ENCODE measurements around the gene MTUS2. TPM values are rescaled to one million over a fixed set of nuclear protein-coding genes. Genes with fewer than 3 reads are reported as not detected.

MTUS2 gene
- total RNA-seq, 6 donors from 2014 or later: 0.11 to 1.6 (median 0.20) TPM; not detected in 1

GRCh38 chr13:29118471-29118870 is 298.3 kb downstream of the MTUS2 start:
- no peak for TF ChIP-seq EP300 (IDR thresholded peaks at IDR 0.05)
- no peak for TF ChIP-seq POLR2AphosphoS5 (IDR thresholded peaks at IDR 0.05)
- TF ChIP-seq POLR2A (IDR thresholded peaks at IDR 0.05): no peak
- no peak for TF ChIP-seq CTCF (IDR thresholded peaks at IDR 0.05)
- H3K9me3 ChIP-seq: no peaks in the 10 kb centered on the region
- H3K27ac ChIP-seq: no peak overlapping the region
- no peak overlapping the region for H3K4me3 ChIP-seq
- WGBS, 2 donors: 73 to 75% methylated on average over 1 of the region's 1 CpG
- ATAC-seq (ENCODE audit: low FRiP score in 2 of 2): no peak
- no peaks in the 10 kb centered on the region for H3K4me1 ChIP-seq
- H3K36me3 ChIP-seq: no peaks in the 10 kb centered on the region
- DNase-seq: no peak
- H3K27me3 ChIP-seq: no peaks in the 10 kb centered on the region

GRCh38 chr13:29125191-29125933 is 305.2 kb downstream of the MTUS2 start:
- Histone ChIP-seq H3K36me3 (no peaks in the 10 kb centered on the region), H3K4me3 (no peak overlapping the region), H3K27ac (no peak overlapping the region), H3K9me3 (no peaks in the 10 kb centered on the region), H3K27me3 (no peaks in the 10 kb centered on the region), H3K4me1 (no peaks in the 10 kb centered on the region)
- 40 to 46% methylated on average over 5 of the region's 5 CpGs for WGBS, 2 donors
- no peak for TF ChIP-seq EP300 (IDR thresholded peaks at IDR 0.05)
- no peak for ATAC-seq (ENCODE audit: low FRiP score in 2 of 2)
- DNase-seq: no peak

GRCh38 chr13:29125934-29126424 is 305.8 kb downstream of the MTUS2 start:
- no peaks in the 10 kb centered on the region for H3K27me3 ChIP-seq
- no peaks in the 10 kb centered on the region for H3K9me3 ChIP-seq
- H3K4me1 ChIP-seq: no peaks in the 10 kb centered on the region
- TF ChIP-seq POLR2A (IDR thresholded peaks at IDR 0.05): no peak
- TF ChIP-seq POLR2AphosphoS5 (IDR thresholded peaks at IDR 0.05): no peak
- TF ChIP-seq CTCF (IDR thresholded peaks at IDR 0.05): no peak
- TF ChIP-seq EP300 (IDR thresholded peaks at IDR 0.05): no peak
- 58 to 63% methylated on average over 5 of the region's 5 CpGs for WGBS, 2 donors
- no peak for ATAC-seq (ENCODE audit: low FRiP score in 2 of 2)
- no peak overlapping the region for H3K27ac ChIP-seq
- DNase-seq: no peak
- H3K4me3 ChIP-seq: no peak overlapping the region
- H3K36me3 ChIP-seq: no peaks in the 10 kb centered on the region

- Histone ChIP-seq H3K36me3 (no peaks in the 10 kb centered on the region), H3K4me1 (no peaks in the 10 kb centered on the region), H3K4me3 (no peak overlapping the region), H3K27ac (no peak overlapping the region), H3K9me3 (no peaks in the 10 kb centered on the region), H3K27me3 (no peaks in the 10 kb centered on the region)
- WGBS, 2 donors: 63 to 76% methylated on average over 2 of the region's 2 CpGs
- DNase-seq (no peak), ATAC-seq (ENCODE audit: low FRiP score in 2 of 2) (no peak)
- TF ChIP-seq EP300 (IDR thresholded peaks at IDR 0.05) (no peak), POLR2A (IDR thresholded peaks at IDR 0.05) (no peak), POLR2AphosphoS5 (IDR thresholded peaks at IDR 0.05) (no peak), CTCF (IDR thresholded peaks at IDR 0.05) (no peak)
Measured at GRCh38 chr13:29129616-29130015, 309.5 kb downstream of the MTUS2 start.

GRCh38 chr13:29131159-29131558 is 311.0 kb downstream of the MTUS2 start:
- no peak for DNase-seq
- no peaks in the 10 kb centered on the region for H3K4me1 ChIP-seq
- no peaks in the 10 kb centered on the region for H3K27me3 ChIP-seq
- no peak overlapping the region for H3K27ac ChIP-seq
- ATAC-seq (ENCODE audit: low FRiP score in 2 of 2): peak in 1 of 2 donors; percentile 40
- TF ChIP-seq POLR2A (IDR thresholded peaks at IDR 0.05) (no peak), CTCF (IDR thresholded peaks at IDR 0.05) (no peak), EP300 (IDR thresholded peaks at IDR 0.05) (no peak), POLR2AphosphoS5 (IDR thresholded peaks at IDR 0.05) (no peak)
- H3K9me3 ChIP-seq: no peaks in the 10 kb centered on the region
- WGBS, 2 donors: 93 to 100% methylated on average over 1 of the region's 1 CpG
- no peak overlapping the region for H3K4me3 ChIP-seq
- H3K36me3 ChIP-seq: no peaks in the 10 kb centered on the region
